OCI-M2 (cell line): ENCODE results near the gene ZMYM1.
"Not testable (repeated sequence)": the region's sequence is repeated elsewhere in the genome, so short reads cannot be mapped to it uniquely, and the experiment has no call there.

Experiments
- DNase-seq: peaks from one replicate; lab custom pipeline; 2025; ENCODE audit not compliant: unreplicated experiment; lab: John Stamatoyannopoulos, UW

Gene ZMYM1

GRCh38 chr1:35073265-35073811, 5.8 kb upstream of the ZMYM1 start:
- DNase-seq: no peak

- not testable (repeated sequence) for DNase-seq
Measured at GRCh38 chr1:35076426-35076825, 2.8 kb upstream of the ZMYM1 start.

GRCh38 chr1:35080171-35080854, 1.1 kb downstream of the ZMYM1 start:
- no peak for DNase-seq

- DNase-seq: no peak
Measured at GRCh38 chr1:35085421-35085820, 6.2 kb downstream of the ZMYM1 start.

GRCh38 chr1:35097224-35097623, 18.0 kb downstream of the ZMYM1 start:
- no peak for DNase-seq

- no peak for DNase-seq
Measured at GRCh38 chr1:35111106-35111505, 31.9 kb downstream of the ZMYM1 start.

- DNase-seq: no peak
Measured at GRCh38 chr1:35112668-35113067, 33.5 kb downstream of the ZMYM1 start.

GRCh38 chr1:35115459-35116383, 36.5 kb downstream of the ZMYM1 start:
- no peak for DNase-seq

- no peak for DNase-seq
Measured at GRCh38 chr1:35120458-35121133, 41.4 kb downstream of the ZMYM1 start.

GRCh38 chr1:35122311-35122710, 43.1 kb downstream of the ZMYM1 start:
- DNase-seq: no peak

GRCh38 chr1:35126546-35126945, 47.4 kb downstream of the ZMYM1 start:
- DNase-seq: no peak

GRCh38 chr1:35129080-35129479, 49.9 kb downstream of the ZMYM1 start:
- no peak for DNase-seq

- no peak for DNase-seq
Measured at GRCh38 chr1:35136780-35137179, 57.6 kb downstream of the ZMYM1 start.

GRCh38 chr1:35137590-35137989, 58.4 kb downstream of the ZMYM1 start:
- not testable (repeated sequence) for DNase-seq

GRCh38 chr1:35142294-35142693, 63.1 kb downstream of the ZMYM1 start:
- DNase-seq: not testable (repeated sequence)

- not testable (repeated sequence) for DNase-seq
Measured at GRCh38 chr1:35142728-35143127, 63.5 kb downstream of the ZMYM1 start.

GRCh38 chr1:35143737-35144508, 64.7 kb downstream of the ZMYM1 start:
- no peak for DNase-seq

GRCh38 chr1:35145892-35146549, 66.8 kb downstream of the ZMYM1 start:
- DNase-seq: not testable (repeated sequence)

GRCh38 chr1:35151220-35151619, 72.0 kb downstream of the ZMYM1 start:
- no peak for DNase-seq

GRCh38 chr1:35164893-35165292, 85.7 kb downstream of the ZMYM1 start:
- DNase-seq: no peak
